HepG2 (cell line): Measurements from ENCODE around the gene CARS2. TPM values are rescaled to one million over a fixed set of nuclear protein-coding genes. Genes with fewer than 3 reads are reported as not detected.
A peak's percentile ranks its signal among the peaks of the same experiment; 100 is the strongest.

Experiments used
- KAT8 ChIP-seq: IDR thresholded peaks from 2 replicates; pipeline ENCODE4 v1.6.1; 2016; ENCODE audit warnings: missing genetic modification reagents, missing compliant biosample characterization
- MAFG ChIP-seq: sonication (generic); formaldehyde crosslinking; IDR thresholded peaks from 2 replicates; pipeline ENCODE4 v1.5.1; 2020; ENCODE audit warnings: mild to moderate bottlenecking, missing genetic modification reagents
- MAZ ChIP-seq, 2 experiments: sonication (generic) in 1 of 2; formaldehyde crosslinking in 1 of 2; IDR thresholded peaks; 2 replicates each; pipeline versions ENCODE4 v1.5.0 to v1.6.1; 2012 to 2020; ENCODE audit warnings: low read depth in 2 of 2, mild to moderate bottlenecking in 2 of 2, borderline replicate concordance in 1 of 2, improper control_type of control experiment in 1 of 2, low read length in 1 of 2, missing genetic modification reagents in 1 of 2, moderate library complexity in 1 of 2
- SATB2 ChIP-seq: sonication (generic); formaldehyde crosslinking; IDR thresholded peaks from 2 replicates; pipeline ENCODE4 v1.5.0; 2020; ENCODE audit warnings: missing genetic modification reagents
- SSRP1 ChIP-seq: IDR thresholded peaks from 2 replicates; pipeline ENCODE4 v1.6.1; 2016; ENCODE audit warnings: control low read depth
- ZFP41 ChIP-seq: sonication (generic); formaldehyde crosslinking; IDR thresholded peaks from 2 replicates; pipeline ENCODE4 v1.4.0; 2020; ENCODE audit warnings: mild to moderate bottlenecking, missing genetic modification reagents, borderline replicate concordance
- ZNF552 ChIP-seq: sonication (generic); formaldehyde crosslinking; IDR thresholded peaks from 2 replicates; pipeline ENCODE4 v1.9.0; 2022; ENCODE audit warnings: missing genetic modification reagents, mild to moderate bottlenecking, borderline replicate concordance
- ZNF816 ChIP-seq: sonication (generic); formaldehyde crosslinking; IDR thresholded peaks from 2 replicates; pipeline ENCODE4 v1.8.0; 2022; ENCODE audit warnings: missing genetic modification reagents, mild to moderate bottlenecking, borderline replicate concordance
- polyA plus RNA-seq, 8 experiments: library from polyadenylated mRNA; depleted of rRNA in 3 of 8; stranded (reverse) in 7 of 8; unstranded in 1 of 8; fragments of >200 nt; fragmentation: Illumina TruSeq in 4 of 8; extraction: Trizol in 4 of 8; gene quantifications; 2 replicates each; pipeline versions ENCODE4 v1.2.1 to v1.2.3, GENCODE V29; 2011 to 2016; ENCODE audit warnings: low read depth in 4 of 8, missing spikeins in 1 of 8, mixed read lengths in 1 of 8; ENCODE audit not compliant: insufficient read depth in 1 of 8
- total RNA-seq, 5 experiments: library from RNA; depleted of rRNA; stranded (reverse); fragments of >200 nt; fragmentation: Illumina TruSeq; extraction: Trizol; gene quantifications; 2 replicates each; pipeline ENCODE4 v1.2.3, GENCODE V29; 2016; ENCODE audit warnings: low read depth in 1 of 5
- TF ChIP-seq, protein P1 (sequence below): IDR thresholded peaks from 2 replicates; pipeline ENCODE4 v1.6.1; 2012; ENCODE audit warnings: inconsistent platforms
- TF ChIP-seq, protein P2 (sequence below): sonication (generic); formaldehyde crosslinking; IDR thresholded peaks from 2 replicates; pipeline ENCODE4 v1.4.0; 2020; ENCODE audit warnings: mild to moderate bottlenecking, missing genetic modification reagents
- TF ChIP-seq, protein P3 (sequence below): sonication (generic); formaldehyde crosslinking; IDR thresholded peaks from 2 replicates; pipeline ENCODE4 v1.5.0; 2020; ENCODE audit warnings: missing genetic modification reagents
- TF ChIP-seq, protein P4 (sequence below): IDR thresholded peaks from 2 replicates; pipeline ENCODE4 v1.6.1; 2012; ENCODE audit warnings: low read depth, low read length, improper control_type of control experiment
- TF ChIP-seq, protein P5 (sequence below): sonication (generic); formaldehyde crosslinking; conservative IDR thresholded peaks from 2 replicates; pipeline ENCODE4 v1.8.1; 2023; ENCODE audit warnings: missing genetic modification reagents
- TF ChIP-seq, protein P6 (sequence below): sonication (generic); formaldehyde crosslinking; IDR thresholded peaks from 2 replicates; pipeline ENCODE4 v1.9.0; 2021; ENCODE audit warnings: missing genetic modification reagents, borderline replicate concordance
- TF ChIP-seq, protein P7 (sequence below): sonication (generic); formaldehyde crosslinking; IDR thresholded peaks from 2 replicates; pipeline ENCODE4 v1.4.0; 2020; ENCODE audit warnings: missing genetic modification reagents, borderline replicate concordance

The CARS2 gene
- total and polyA plus RNA-seq, 2 of the 13 experiments (the other 11 are each of a cell fraction or from before 2014, with no cell fraction given), result 41.1 to 59.3 TPM

DNA sequence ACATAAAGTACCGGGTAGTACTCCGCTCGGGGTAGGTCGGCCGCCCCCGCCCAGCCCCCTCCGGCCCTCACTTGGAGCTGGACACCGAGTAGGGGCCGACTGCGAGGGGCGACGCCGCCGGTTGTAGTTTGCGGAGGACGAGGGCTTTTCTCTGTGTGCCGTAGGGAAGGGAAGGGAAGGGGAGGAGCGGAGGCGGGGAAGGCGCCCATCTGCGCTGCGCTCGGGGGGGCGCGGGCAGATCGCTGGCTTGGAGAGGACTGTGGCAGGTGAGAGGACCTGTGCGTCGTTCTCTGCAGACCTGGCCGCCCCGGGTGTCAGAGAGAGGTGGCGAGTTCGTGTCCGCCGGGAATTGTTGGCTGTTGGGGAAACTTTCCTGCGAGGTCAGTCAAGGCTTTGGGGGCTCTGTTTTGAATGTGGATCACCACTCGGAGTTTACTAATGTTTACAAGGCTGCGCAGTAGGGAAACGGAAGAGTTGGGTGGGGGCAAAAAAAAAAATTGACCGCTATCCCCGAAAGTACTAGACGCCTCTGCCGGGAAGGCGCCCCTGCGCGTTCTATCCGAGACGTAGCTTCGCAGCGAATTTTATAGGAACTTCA, 9.0 kb upstream of the CARS2 start (continued):
- TF ChIP-seq ZFP41 (no peak), MAZ (IDR thresholded peaks at IDR 0.05; ENCODE audit: borderline replicate concordance, low read depth, low read length) (peak; percentile 86), MAZ (CRISPR knock-in tag; IDR thresholded peaks at IDR 0.05; ENCODE audit: low read depth) (no peak; the same call in none of the 2 replicates), SATB2 (no peak), ZNF552 (CRISPR knock-in tag) (no peak), ZNF816 (peak; percentile 90; the same call in 1 of the 2 replicates), SSRP1 (peak; percentile 60; the same call in 1 of the 2 replicates), MAFG (CRISPR knock-in tag) (no peak), KAT8 (no peak)
- TF ChIP-seq, protein P1, sequence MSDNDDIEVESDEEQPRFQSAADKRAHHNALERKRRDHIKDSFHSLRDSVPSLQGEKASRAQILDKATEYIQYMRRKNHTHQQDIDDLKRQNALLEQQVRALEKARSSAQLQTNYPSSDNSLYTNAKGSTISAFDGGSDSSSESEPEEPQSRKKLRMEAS, result no peak
- TF ChIP-seq, protein P2, sequence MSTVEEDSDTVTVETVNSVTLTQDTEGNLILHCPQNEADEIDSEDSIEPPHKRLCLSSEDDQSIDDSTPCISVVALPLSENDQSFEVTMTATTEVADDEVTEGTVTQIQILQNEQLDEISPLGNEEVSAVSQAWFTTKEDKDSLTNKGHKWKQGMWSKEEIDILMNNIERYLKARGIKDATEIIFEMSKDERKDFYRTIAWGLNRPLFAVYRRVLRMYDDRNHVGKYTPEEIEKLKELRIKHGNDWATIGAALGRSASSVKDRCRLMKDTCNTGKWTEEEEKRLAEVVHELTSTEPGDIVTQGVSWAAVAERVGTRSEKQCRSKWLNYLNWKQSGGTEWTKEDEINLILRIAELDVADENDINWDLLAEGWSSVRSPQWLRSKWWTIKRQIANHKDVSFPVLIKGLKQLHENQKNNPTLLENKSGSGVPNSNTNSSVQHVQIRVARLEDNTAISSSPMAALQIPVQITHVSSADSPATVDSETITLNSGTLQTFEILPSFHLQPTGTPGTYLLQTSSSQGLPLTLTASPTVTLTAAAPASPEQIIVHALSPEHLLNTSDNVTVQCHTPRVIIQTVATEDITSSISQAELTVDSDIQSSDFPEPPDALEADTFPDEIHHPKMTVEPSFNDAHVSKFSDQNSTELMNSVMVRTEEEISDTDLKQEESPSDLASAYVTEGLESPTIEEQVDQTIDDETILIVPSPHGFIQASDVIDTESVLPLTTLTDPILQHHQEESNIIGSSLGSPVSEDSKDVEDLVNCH (CRISPR knock-in tag), result no peak
- TF ChIP-seq, protein P3, sequence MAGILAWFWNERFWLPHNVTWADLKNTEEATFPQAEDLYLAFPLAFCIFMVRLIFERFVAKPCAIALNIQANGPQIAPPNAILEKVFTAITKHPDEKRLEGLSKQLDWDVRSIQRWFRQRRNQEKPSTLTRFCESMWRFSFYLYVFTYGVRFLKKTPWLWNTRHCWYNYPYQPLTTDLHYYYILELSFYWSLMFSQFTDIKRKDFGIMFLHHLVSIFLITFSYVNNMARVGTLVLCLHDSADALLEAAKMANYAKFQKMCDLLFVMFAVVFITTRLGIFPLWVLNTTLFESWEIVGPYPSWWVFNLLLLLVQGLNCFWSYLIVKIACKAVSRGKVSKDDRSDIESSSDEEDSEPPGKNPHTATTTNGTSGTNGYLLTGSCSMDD, result no peak
- TF ChIP-seq, protein P4, sequence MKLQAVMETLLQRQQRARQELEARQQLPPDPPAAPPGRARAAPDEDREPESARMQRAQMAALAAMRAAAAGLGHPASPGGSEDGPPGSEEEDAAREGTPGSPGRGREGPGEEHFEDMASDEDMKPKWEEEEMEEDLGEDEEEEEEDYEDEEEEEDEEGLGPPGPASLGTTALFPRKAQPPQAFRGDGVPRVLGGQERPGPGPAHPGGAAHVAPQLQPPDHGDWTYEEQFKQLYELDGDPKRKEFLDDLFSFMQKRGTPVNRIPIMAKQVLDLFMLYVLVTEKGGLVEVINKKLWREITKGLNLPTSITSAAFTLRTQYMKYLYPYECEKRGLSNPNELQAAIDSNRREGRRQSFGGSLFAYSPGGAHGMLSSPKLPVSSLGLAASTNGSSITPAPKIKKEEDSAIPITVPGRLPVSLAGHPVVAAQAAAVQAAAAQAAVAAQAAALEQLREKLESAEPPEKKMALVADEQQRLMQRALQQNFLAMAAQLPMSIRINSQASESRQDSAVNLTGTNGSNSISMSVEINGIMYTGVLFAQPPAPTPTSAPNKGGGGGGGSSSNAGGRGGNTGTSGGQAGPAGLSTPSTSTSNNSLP, result peak; percentile 88; the same call in 1 of the 2 replicates
- TF ChIP-seq, protein P5, sequence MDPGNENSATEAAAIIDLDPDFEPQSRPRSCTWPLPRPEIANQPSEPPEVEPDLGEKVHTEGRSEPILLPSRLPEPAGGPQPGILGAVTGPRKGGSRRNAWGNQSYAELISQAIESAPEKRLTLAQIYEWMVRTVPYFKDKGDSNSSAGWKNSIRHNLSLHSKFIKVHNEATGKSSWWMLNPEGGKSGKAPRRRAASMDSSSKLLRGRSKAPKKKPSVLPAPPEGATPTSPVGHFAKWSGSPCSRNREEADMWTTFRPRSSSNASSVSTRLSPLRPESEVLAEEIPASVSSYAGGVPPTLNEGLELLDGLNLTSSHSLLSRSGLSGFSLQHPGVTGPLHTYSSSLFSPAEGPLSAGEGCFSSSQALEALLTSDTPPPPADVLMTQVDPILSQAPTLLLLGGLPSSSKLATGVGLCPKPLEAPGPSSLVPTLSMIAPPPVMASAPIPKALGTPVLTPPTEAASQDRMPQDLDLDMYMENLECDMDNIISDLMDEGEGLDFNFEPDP (CRISPR knock-in tag), result no peak
- TF ChIP-seq, protein P6, sequence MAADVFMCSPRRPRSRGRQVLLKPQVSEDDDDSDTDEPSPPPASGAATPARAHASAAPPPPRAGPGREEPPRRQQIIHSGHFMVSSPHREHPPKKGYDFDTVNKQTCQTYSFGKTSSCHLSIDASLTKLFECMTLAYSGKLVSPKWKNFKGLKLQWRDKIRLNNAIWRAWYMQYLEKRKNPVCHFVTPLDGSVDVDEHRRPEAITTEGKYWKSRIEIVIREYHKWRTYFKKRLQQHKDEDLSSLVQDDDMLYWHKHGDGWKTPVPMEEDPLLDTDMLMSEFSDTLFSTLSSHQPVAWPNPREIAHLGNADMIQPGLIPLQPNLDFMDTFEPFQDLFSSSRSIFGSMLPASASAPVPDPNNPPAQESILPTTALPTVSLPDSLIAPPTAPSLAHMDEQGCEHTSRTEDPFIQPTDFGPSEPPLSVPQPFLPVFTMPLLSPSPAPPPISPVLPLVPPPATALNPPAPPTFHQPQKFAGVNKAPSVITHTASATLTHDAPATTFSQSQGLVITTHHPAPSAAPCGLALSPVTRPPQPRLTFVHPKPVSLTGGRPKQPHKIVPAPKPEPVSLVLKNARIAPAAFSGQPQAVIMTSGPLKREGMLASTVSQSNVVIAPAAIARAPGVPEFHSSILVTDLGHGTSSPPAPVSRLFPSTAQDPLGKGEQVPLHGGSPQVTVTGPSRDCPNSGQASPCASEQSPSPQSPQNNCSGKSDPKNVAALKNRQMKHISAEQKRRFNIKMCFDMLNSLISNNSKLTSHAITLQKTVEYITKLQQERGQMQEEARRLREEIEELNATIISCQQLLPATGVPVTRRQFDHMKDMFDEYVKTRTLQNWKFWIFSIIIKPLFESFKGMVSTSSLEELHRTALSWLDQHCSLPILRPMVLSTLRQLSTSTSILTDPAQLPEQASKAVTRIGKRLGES (CRISPR knock-in tag), result no peak
- TF ChIP-seq, protein P7, sequence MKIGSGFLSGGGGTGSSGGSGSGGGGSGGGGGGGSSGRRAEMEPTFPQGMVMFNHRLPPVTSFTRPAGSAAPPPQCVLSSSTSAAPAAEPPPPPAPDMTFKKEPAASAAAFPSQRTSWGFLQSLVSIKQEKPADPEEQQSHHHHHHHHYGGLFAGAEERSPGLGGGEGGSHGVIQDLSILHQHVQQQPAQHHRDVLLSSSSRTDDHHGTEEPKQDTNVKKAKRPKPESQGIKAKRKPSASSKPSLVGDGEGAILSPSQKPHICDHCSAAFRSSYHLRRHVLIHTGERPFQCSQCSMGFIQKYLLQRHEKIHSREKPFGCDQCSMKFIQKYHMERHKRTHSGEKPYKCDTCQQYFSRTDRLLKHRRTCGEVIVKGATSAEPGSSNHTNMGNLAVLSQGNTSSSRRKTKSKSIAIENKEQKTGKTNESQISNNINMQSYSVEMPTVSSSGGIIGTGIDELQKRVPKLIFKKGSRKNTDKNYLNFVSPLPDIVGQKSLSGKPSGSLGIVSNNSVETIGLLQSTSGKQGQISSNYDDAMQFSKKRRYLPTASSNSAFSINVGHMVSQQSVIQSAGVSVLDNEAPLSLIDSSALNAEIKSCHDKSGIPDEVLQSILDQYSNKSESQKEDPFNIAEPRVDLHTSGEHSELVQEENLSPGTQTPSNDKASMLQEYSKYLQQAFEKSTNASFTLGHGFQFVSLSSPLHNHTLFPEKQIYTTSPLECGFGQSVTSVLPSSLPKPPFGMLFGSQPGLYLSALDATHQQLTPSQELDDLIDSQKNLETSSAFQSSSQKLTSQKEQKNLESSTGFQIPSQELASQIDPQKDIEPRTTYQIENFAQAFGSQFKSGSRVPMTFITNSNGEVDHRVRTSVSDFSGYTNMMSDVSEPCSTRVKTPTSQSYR (CRISPR knock-in tag), result no peak
